HG03139 (cell line): ENCODE results near the gene ARPIN.

Experiments used
- ATAC-seq: cut with Tn5 transposase; IDR thresholded peaks from one replicate; pipeline ENCODE4 v1.9.1; 2021; ENCODE audit not compliant: unreplicated experiment

The ARPIN gene

GRCh38 chr15:89845305-89845893, 67.4 kb downstream of the ARPIN start:
- ATAC-seq: no peak
